ENCODE data around the gene TBC1D3.
"Not testable (repeated sequence)": the region's sequence is repeated elsewhere in the genome, so short reads cannot be mapped to it uniquely, and the experiment has no call there.

TBC1D3 gene

GRCh38 chr17:38192455-38192854 is at the start of gene TBC1D3:
TSS of gene TBC1D3 (minus strand) at chr17:38192555. CDS start at chr17:38191029, 1,526 bp downstream.
- in situ Hi-C loops (cut with HindIII; ENCODE audit: low sequenced_read_pairs): not testable (repeated sequence)

GRCh38 chr17:38232790-38233189 is 40.4 kb upstream of the TBC1D3 start:
- in situ Hi-C loops (cut with HindIII; ENCODE audit: low sequenced_read_pairs): not testable (repeated sequence)

- in situ Hi-C loops (cut with HindIII; ENCODE audit: low sequenced_read_pairs): not testable (repeated sequence)
These were observed 33.6 kb upstream of the TBC1D3 start for GRCh38 chr17:38225844-38226495.

GRCh38 chr17:38220867-38221266 is 28.5 kb upstream of the TBC1D3 start:
- in situ Hi-C loops (cut with HindIII; ENCODE audit: low sequenced_read_pairs): not testable (repeated sequence)

GRCh38 chr17:38200271-38200670 is 7.9 kb upstream of the TBC1D3 start:
- in situ Hi-C loops (cut with HindIII; ENCODE audit: low sequenced_read_pairs): not testable (repeated sequence)

- in situ Hi-C loops (cut with HindIII; ENCODE audit: low sequenced_read_pairs): not testable (repeated sequence)
These were observed 57.5 kb downstream of the TBC1D3 start for GRCh38 chr17:38134860-38135259.

Measured in DLD1 (cell line).